Mucosa of gallbladder (tissue), 1 donor: ENCODE measurements around the gene POLD3. TPM values are rescaled to one million over a fixed set of nuclear protein-coding genes. Genes with fewer than 3 reads are reported as not detected.
"Not testable (repeated sequence)": the region's sequence is repeated elsewhere in the genome, so short reads cannot be mapped to it uniquely, and the experiment has no call there.

ENCODE experiments used
- DNase-seq: peaks from one replicate; pipeline ENCODE4 v3.0.0-alpha.2; 2020; ENCODE audit warnings: low spot score
- total RNA-seq: library from RNA; stranded (reverse); gene quantifications from one replicate; pipeline ENCODE4 v1.2.1, GENCODE V29; 2021
- donor health status: DM: no; HTN: no; CAD: no.

Gene POLD3
- total RNA-seq, 1 donor from 2014 or later, result 17.2 TPM

DNA sequence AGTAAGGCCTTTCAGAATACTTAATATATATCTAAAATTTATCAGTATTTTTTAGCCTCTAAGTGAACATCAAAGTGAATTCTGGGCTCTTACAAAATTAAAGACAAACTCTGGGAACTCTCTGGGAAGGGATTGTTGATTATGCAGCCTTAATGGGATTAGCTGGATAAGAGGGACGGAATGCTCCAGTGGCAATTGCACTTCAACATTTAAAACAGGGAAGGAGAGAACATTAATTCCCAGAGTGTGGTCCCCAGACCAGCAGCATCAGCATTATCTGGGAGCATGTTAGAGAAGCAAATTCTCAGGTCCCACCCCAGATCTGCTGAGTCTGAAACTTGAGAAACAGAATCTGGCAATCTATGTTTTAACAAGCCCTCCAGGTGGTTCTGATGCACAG, 46.5 kb downstream of the POLD3 start:
- no peak for DNase-seq

- no peak for DNase-seq
Measured at GRCh38 chr11:74639533-74639932, 47.2 kb downstream of the POLD3 start.

DNA sequence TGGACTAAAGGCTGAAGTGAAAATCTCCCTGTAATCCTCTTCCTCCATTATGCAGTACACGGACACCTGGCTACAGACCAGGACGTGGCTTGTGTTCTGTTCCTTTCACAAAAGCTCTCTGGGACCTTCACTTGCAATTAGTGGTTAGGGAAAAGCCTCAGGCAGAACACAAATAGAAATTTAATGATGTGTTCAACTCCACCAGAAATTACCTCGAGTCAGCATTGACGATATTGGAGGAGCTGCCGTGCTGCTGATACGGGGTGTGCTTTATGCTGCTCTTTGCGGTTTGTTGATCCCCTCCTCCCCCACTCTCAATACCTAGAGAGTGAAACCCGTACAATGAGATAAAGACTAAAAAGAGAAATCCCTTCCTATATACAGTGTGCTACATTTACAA, 48.9 kb downstream of the POLD3 start:
- no peak for DNase-seq

- DNase-seq, result peak; percentile 37
Measured at GRCh38 chr11:74641905-74642304, 49.5 kb downstream of the POLD3 start.

DNA sequence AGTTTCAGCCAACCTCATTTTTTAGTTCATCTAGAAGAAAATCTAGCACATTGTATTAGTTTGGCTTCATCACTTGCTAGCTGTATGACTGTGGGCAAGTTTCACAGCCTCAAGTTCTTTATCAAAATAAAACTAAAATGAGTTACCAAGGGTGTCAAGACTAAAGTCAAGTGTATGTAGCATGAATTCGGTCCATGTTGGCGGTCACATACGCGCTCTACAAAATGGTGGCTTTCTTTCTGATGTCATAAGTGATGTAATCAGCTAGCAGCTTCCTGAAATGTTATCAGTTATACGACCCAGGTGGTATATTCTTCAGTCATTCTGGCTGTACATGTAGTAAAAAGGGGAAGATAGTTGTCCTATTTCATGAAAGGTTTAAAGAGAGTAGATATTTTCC, 50.5 kb downstream of the POLD3 start:
- no peak for DNase-seq

- DNase-seq, result no peak
Measured at GRCh38 chr11:74644081-74644480, 51.7 kb downstream of the POLD3 start.

- no peak for DNase-seq
Measured at GRCh38 chr11:74646215-74646614, 53.8 kb downstream of the POLD3 start.

GRCh38 chr11:74646954-74647353, 54.6 kb downstream of the POLD3 start:
- no peak for DNase-seq

- no peak for DNase-seq
Measured at GRCh38 chr11:74647404-74647803, 55.0 kb downstream of the POLD3 start.

DNA sequence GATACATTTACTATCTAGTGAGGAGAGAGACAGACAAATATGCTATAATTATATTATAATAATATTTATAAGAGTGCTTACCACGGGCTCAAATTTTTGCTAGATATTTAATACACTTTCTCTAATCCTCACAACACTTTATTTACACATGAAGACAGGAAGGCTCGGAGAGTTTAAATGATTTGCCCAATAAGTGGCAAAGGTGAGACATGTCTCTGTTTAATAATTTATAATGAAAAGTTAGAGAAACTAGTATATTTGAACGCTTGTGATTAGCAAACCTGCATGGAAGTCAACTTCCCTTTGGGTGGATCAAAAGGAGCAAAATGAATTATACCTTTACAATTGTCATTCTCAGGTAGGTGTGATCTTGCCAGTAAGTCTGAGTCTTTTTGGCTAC, 55.4 kb downstream of the POLD3 start:
- no peak for DNase-seq

DNA sequence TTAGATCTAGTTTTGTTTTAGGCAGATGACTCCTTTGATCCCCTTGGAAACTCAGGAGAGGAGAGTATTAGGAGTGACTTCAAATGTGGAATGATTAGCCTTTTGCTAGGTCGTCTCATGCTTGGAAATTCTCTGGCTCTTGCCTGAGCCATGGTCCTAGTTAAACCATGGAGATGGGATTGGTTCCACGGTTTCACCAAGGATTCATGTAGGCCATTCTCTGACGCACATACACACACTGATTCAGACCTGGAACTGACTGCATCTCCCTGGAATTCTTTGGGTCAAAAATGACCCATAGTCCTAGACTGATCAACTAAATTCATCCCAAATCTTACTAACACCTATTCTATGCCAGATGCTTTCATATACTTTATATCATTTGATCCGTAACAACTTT, 56.5 kb downstream of the POLD3 start:
- DNase-seq, result no peak

DNA sequence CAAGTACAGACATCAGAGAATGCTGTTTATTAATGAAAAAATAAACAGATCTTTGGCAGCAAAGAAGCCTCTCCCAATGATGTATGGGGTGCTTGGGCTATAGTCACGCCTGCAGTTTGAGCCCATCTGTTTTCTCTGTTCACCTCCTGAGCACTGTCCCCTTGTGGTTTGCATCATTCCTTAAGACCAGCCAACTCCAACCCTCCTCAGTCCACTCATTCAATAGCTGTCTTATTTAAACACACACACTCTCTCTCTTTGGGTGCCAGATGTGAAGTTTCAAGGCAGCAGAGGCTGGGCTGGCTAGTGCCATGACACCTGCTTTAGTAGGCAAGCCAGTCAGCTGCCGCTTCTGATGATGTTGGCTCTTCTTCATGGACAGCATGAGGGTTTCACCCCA, 58.1 kb downstream of the POLD3 start:
- DNase-seq, result peak; percentile 33

DNA sequence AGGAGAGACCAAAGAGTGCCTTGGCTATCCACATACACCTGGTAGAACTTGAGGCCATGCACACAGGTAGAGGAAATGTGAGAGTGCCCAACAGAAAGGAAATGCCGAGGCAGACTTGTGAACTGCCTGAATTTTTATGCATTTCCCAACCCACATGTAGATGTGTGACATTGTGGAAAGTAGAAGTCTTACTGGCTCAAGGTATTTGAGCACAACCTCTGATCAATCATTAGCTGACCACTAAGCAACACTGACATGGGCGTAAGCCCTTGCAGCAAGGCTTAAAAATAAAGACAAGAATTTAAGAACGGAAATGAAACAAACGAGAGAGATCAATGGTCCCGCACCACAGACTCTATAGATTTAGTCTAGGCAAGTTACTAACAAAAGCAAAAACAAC, 62.6 kb downstream of the POLD3 start:
- no peak for DNase-seq

- DNase-seq, result not testable (repeated sequence)
Measured at GRCh38 chr11:74659124-74659523, 66.7 kb downstream of the POLD3 start.

DNA sequence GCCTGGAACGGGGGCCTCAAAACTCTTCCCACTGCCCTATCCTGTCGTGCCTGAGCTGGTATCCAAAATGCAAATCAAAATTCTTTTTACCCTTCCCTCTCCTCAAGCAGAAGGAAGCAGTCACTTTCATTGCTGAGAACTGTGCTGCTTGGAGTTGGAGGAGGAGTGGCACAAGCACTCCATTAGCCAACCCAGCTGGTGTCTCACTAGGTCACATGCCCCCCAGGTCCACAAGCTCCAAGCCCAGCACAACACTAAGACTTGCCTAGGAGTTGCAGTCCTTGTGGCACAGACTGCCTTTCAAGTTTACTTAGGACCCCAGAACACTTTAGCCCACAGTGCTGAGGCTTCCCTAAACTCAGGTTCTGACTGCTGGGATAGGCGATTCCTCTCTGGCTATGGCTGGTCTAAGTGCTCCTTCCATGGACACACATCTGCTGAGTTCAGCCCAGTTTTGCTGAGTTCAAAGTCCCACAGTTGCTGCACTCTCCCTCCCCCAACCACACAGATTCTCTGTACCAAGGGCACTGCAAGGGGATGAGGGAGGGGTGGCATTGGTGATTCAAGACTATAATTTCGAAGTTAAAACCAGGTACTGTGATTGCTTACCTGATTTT, 70.2 kb downstream of the POLD3 start:
- DNase-seq, result no peak

DNA sequence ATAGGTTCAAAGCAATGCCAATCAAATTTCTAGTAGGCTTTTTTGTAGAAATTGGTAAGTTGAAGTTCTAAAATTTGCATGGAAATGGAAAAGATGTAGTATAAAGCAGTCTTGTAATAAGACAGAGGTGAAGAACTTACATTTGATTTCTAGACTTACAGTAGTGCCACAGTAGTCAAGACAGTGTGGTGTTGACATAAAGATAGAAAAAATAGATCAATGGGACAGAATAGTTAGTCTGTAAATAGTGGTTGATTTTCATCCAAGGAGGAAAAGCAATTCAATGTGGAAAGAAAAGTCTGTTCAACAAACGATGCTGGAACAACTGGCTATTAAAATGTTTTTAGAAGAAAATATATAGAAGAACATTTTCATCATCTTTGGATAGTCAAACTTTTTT, 70.9 kb downstream of the POLD3 start:
- no peak for DNase-seq

- no peak for DNase-seq
Measured at GRCh38 chr11:74669211-74670160, 77.1 kb downstream of the POLD3 start.

DNA sequence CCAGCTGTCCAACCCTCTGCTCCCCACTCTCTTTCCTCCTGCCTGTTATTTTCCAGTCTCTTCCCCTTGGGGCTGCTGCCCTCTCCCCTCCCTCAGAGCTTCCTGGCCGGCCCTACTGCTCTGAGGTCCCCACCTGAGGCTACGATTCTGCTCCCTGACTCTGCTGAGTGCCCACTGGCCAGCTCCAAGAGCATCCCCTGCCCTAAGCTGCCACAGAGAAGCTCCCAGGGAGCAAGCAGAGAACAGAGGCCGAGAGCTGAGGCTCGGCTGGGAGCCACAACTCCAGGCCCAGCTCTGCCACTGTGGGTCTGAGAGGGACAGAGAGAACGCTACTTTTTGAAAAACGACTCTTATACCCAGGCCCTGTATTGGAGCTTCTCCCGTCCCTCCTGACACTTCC, 77.8 kb downstream of the POLD3 start:
- no peak for DNase-seq

- no peak for DNase-seq
Measured at GRCh38 chr11:74671520-74672196, 79.3 kb downstream of the POLD3 start.

GRCh38 chr11:74672332-74672955, 80.1 kb downstream of the POLD3 start:
- DNase-seq, result no peak

GRCh38 chr11:74672956-74673692, 80.7 kb downstream of the POLD3 start:
- DNase-seq, result peak; percentile 57
